Endodermal cell (in vitro differentiated cells): ENCODE data around the gene CPZ. TPM values are rescaled to one million over a fixed set of nuclear protein-coding genes. Genes with fewer than 3 reads are reported as not detected.

Experiments
- DNase-seq: peaks from one replicate; pipeline ENCODE4 v3.0.0-alpha.2; 2017
- H3K27ac ChIP-seq: 2 replicates; pipeline ENCODE4 v1.5.1; 2013; ENCODE audit warnings: mild to moderate bottlenecking, low read depth, low read length, moderate library complexity
- H3K27me3 ChIP-seq: 2 replicates; pipeline ENCODE4 v1.6.1; 2013; ENCODE audit warnings: mild to moderate bottlenecking, low read length, moderate library complexity; ENCODE audit not compliant: insufficient read depth, control insufficient read depth, poor library complexity, severe bottlenecking
- H3K36me3 ChIP-seq: 2 replicates; pipeline ENCODE4 v1.7.0; 2013; ENCODE audit warnings: mild to moderate bottlenecking, low read length, moderate library complexity; ENCODE audit not compliant: control insufficient read depth, insufficient read depth
- H3K4me1 ChIP-seq: one replicate; pipeline ENCODE4 v1.7.0; 2013; ENCODE audit warnings: low read length; ENCODE audit not compliant: control insufficient read depth, insufficient read depth
- H3K4me3 ChIP-seq: 2 replicates; pipeline ENCODE4 v1.5.1; 2013; ENCODE audit warnings: mild to moderate bottlenecking, low read length, moderate library complexity
- H3K9ac ChIP-seq: 2 replicates; pipeline ENCODE4 v1.6.1; 2013; ENCODE audit warnings: mild to moderate bottlenecking, low read length, moderate library complexity; ENCODE audit not compliant: poor library complexity, severe bottlenecking; ENCODE audit errors: extremely low read depth
- H3K9me3 ChIP-seq: 2 replicates; pipeline ENCODE4 v1.6.1; 2013; ENCODE audit warnings: mild to moderate bottlenecking, low read length, moderate library complexity; ENCODE audit not compliant: control insufficient read depth
- H3K27ac Mint-ChIP-seq: 2 replicates; pipeline ENCODE4 v1.8.0; 2020; ENCODE audit warnings: mixed read lengths
- H3K27me3 Mint-ChIP-seq: 2 replicates; pipeline ENCODE4 v1.8.0; 2021; ENCODE audit warnings: mild to moderate bottlenecking, mixed read lengths; ENCODE audit not compliant: insufficient read depth
- H3K36me3 Mint-ChIP-seq: 2 replicates; pipeline ENCODE4 v1.8.0; 2020; ENCODE audit warnings: low read depth, mixed read lengths
- H3K4me1 Mint-ChIP-seq: 2 replicates; pipeline ENCODE4 v1.8.0; 2020; ENCODE audit warnings: mixed read lengths
- H3K4me3 Mint-ChIP-seq: 2 replicates; pipeline ENCODE4 v1.8.0; 2020; ENCODE audit warnings: mild to moderate bottlenecking, moderate library complexity, mixed read lengths
- H3K9me3 Mint-ChIP-seq: 2 replicates; pipeline ENCODE4 v1.8.0; 2020; ENCODE audit warnings: mild to moderate bottlenecking, mixed read lengths
- WGBS, 2 experiments: methylation state at CpG; one replicate each; pipeline versions ENCODE4 v1.1.5 to v1.1.7; 2013; ENCODE audit warnings: missing lambda C conversion rate in 2 of 2, mixed read lengths in 1 of 2; ENCODE audit not compliant: insufficient coverage in 1 of 2, insufficient read length in 1 of 2; 5-methylcytosine and 5-hydroxymethylcytosine counted together
- total RNA-seq, 2 donors: library from RNA; stranded (reverse); fragmentation: NEBNext Ultra II Directional in 1 of 2; extraction: Animal tissue kit (Norgen Biotek cat#: 25700) in 1 of 2; gene quantifications; 2 replicates in 1 of 2; 3 replicates in 1 of 2; pipeline ENCODE4 v1.2.1, GENCODE V29; 2021
- TF ChIP-seq, protein P1 (sequence below): fragments of 200-600 bp; sonication (generic); conservative IDR thresholded peaks from 2 replicates; pipeline ENCODE4 v1.5.0; 2021; ENCODE audit warnings: antibody characterized with exemption, mild to moderate bottlenecking

Gene CPZ
- total RNA-seq, 2 donors from 2014 or later: 23.9 to 33.6 TPM

DNA sequence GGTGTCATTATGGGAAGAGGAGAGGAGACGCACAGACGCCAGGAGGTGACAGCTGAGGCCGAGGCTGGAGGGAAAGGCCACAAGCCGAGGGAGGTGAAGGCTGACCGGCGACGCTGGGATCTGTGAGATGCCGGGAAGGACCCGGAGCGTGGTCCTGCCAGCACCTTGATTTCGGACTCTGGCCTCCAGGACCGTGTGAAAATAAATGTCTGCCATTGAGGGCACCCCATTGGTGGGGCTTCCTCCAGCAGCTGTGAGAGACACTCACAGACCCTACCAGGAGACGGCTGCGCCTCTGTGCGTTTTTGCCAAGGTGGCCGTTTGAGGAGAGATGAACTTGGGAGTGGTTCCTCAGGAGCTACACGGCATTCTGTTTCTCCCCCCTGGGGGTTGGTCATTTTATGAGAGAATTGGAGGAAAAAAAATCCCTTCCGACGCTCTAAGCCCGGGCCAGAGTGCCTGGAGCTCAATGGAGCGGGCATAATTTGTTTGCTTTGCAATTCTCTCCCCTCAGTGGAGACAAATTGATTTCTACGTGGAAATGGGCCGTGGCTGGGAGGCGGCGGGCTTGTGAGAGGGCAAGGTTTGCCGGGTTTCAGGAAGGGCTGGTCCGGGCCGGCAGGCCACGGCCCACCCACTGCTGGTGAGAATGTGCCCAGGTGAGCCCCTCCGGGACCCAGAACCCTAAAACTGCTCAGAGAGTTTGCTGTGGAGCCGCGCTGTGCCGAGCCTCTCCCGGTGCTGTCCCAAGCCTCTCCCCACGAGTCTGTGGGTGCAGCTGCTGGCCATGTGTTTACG is 53.9 kb downstream of the CPZ start:
- Histone ChIP-seq H3K36me3 (no peaks in the 10 kb centered on the region), H3K9me3 (no peaks in the 10 kb centered on the region), H3K27ac (no peak overlapping the region), H3K4me1 (no peaks in the 10 kb centered on the region), H3K4me3 (no peak overlapping the region), H3K9ac (no peak overlapping the region), H3K27me3 (no peaks in the 10 kb centered on the region)
- H3K27ac Mint-ChIP-seq: no peak overlapping the region
- H3K4me1 Mint-ChIP-seq: peaks cover 17% of the 10 kb centered on the region
- peak; percentile 40 for DNase-seq
- H3K9me3 Mint-ChIP-seq: no peaks in the 10 kb centered on the region
- TF ChIP-seq, protein P1, sequence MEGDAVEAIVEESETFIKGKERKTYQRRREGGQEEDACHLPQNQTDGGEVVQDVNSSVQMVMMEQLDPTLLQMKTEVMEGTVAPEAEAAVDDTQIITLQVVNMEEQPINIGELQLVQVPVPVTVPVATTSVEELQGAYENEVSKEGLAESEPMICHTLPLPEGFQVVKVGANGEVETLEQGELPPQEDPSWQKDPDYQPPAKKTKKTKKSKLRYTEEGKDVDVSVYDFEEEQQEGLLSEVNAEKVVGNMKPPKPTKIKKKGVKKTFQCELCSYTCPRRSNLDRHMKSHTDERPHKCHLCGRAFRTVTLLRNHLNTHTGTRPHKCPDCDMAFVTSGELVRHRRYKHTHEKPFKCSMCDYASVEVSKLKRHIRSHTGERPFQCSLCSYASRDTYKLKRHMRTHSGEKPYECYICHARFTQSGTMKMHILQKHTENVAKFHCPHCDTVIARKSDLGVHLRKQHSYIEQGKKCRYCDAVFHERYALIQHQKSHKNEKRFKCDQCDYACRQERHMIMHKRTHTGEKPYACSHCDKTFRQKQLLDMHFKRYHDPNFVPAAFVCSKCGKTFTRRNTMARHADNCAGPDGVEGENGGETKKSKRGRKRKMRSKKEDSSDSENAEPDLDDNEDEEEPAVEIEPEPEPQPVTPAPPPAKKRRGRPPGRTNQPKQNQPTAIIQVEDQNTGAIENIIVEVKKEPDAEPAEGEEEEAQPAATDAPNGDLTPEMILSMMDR: no peak
- 93 to 94% methylated on average over 33 to 36 of the region's 36 CpGs for WGBS, 2 experiments
- H3K36me3 Mint-ChIP-seq: no peaks in the 10 kb centered on the region
- peaks cover 43% of the 10 kb centered on the region for H3K27me3 Mint-ChIP-seq
- no peak overlapping the region for H3K4me3 Mint-ChIP-seq

- 92 to 97% methylated on average over 8 to 13 of the region's 14 CpGs for WGBS, 2 experiments
- Histone ChIP-seq H3K27me3 (no peaks in the 10 kb centered on the region), H3K36me3 (no peaks in the 10 kb centered on the region), H3K4me1 (no peaks in the 10 kb centered on the region), H3K9ac (no peak overlapping the region), H3K27ac (no peak overlapping the region), H3K4me3 (no peak overlapping the region), H3K9me3 (no peaks in the 10 kb centered on the region)
- peaks cover 17% of the 10 kb centered on the region for H3K4me1 Mint-ChIP-seq
- no peak for DNase-seq
- H3K27me3 Mint-ChIP-seq: peaks cover 36% of the 10 kb centered on the region
- no peaks in the 10 kb centered on the region for H3K36me3 Mint-ChIP-seq
- TF ChIP-seq, protein P1: no peak
- H3K9me3 Mint-ChIP-seq: no peaks in the 10 kb centered on the region
- H3K27ac Mint-ChIP-seq: no peak overlapping the region
- H3K4me3 Mint-ChIP-seq: no peak overlapping the region
Measured at GRCh38 chr4:8647094-8647570, 54.6 kb downstream of the CPZ start.

- no peak overlapping the region for H3K27ac ChIP-seq
- Mint-ChIP-seq H3K27ac (no peak overlapping the region), H3K36me3 (no peaks in the 10 kb centered on the region), H3K4me1 (peaks cover 15% of the 10 kb centered on the region), H3K4me3 (no peak overlapping the region), H3K27me3 (peaks cover 31% of the 10 kb centered on the region), H3K9me3 (no peaks in the 10 kb centered on the region)
- no peak overlapping the region for H3K9ac ChIP-seq
- no peaks in the 10 kb centered on the region for H3K9me3 ChIP-seq
- no peak overlapping the region for H3K4me3 ChIP-seq
- WGBS, 2 experiments: 91 to 95% methylated on average over 8 to 13 of the region's 13 CpGs
- no peaks in the 10 kb centered on the region for H3K4me1 ChIP-seq
- peak; percentile 45 for DNase-seq
- TF ChIP-seq, protein P1: no peak
- H3K36me3 ChIP-seq: no peaks in the 10 kb centered on the region
- H3K27me3 ChIP-seq: no peaks in the 10 kb centered on the region
Measured at GRCh38 chr4:8647626-8648025, 55.1 kb downstream of the CPZ start.
